Mammary epithelial cell (primary cell): ENCODE results near the gene TMX2.

ENCODE experiments used
- CTCF ChIP-seq, 2 donors: IDR thresholded peaks in 1 of 2; conservative IDR thresholded peaks in 1 of 2; 2 replicates each; pipeline ENCODE4 v1.5.1; 2011 to 2012; ENCODE audit warnings: inconsistent platforms in 2 of 2, low read length in 2 of 2, mild to moderate bottlenecking in 2 of 2, control low read depth in 1 of 2, low read depth in 1 of 2; ENCODE audit not compliant: insufficient read depth in 1 of 2; ENCODE audit errors: extremely low read depth in 1 of 2
- EZH2 ChIP-seq: IDR thresholded peaks from 2 replicates; pipeline ENCODE4 v1.6.1; 2012; ENCODE audit warnings: low read length, inconsistent platforms, borderline replicate concordance

GRCh38 chr11:57776577-57777210, 64.3 kb downstream of the TMX2 start:
- TF ChIP-seq CTCF (conservative IDR thresholded peaks at IDR 0.05 in 1 of 2, IDR thresholded peaks at IDR 0.05 in 1 of 2; ENCODE audit: extremely low read depth in 1 of 2, insufficient read depth in 1 of 2, low read depth in 1 of 2, low read length in 2 of 2): no peak
- no peak for TF ChIP-seq EZH2
